Activated CD4-positive, alpha-beta T cell treated with anti-CD3 and anti-CD28 coated beads, Interleukin-2, amount 50 U/mL, for 1 hour (primary cell): Measurements from ENCODE around the gene BLID.

ENCODE experiments used
- DNase-seq: peaks from one replicate; pipeline ENCODE4 v3.0.0-alpha.2; 2020

The BLID gene

GRCh38 chr11:122075016-122075415 is 41.0 kb downstream of the BLID start:
- no peak for DNase-seq

- no peak for DNase-seq
These were observed 42.0 kb downstream of the BLID start for GRCh38 chr11:122074022-122074421.

- DNase-seq: no peak
These were observed 44.3 kb downstream of the BLID start for GRCh38 chr11:122071709-122072202.

- no peak for DNase-seq
These were observed 46.2 kb downstream of the BLID start for GRCh38 chr11:122069707-122070360.

- DNase-seq: no peak
These were observed 47.2 kb downstream of the BLID start for GRCh38 chr11:122068837-122069236.

GRCh38 chr11:122068141-122068540 is 47.9 kb downstream of the BLID start:
- no peak for DNase-seq
